PFSK-1 (cell line): ENCODE measurements around the gene MUSK.

Source experiments
- FOXP2 ChIP-seq: optimal IDR thresholded peaks from 2 replicates; pipeline ENCODE3; 2011; ENCODE audit warnings: borderline replicate concordance, control low read depth, inconsistent platforms; ENCODE audit not compliant: insufficient read depth; ENCODE audit errors: extremely low read length, extremely low read depth
- POLR2AphosphoS5 ChIP-seq: IDR thresholded peaks from 2 replicates; pipeline ENCODE4 v1.6.1; 2012; ENCODE audit warnings: low read depth, mild to moderate bottlenecking, control low read depth, low read length, moderate library complexity
- REST ChIP-seq, 2 experiments: IDR thresholded peaks; 2 replicates each; pipeline versions ENCODE4 v1.6.1 to v1.8.0; 2011 to 2012; ENCODE audit warnings: low read depth in 2 of 2, low read length in 2 of 2, control low read depth in 1 of 2, inconsistent platforms in 1 of 2, mild to moderate bottlenecking in 1 of 2, moderate library complexity in 1 of 2; ENCODE audit not compliant: insufficient read depth in 1 of 2
- SIN3A ChIP-seq: IDR thresholded peaks from 2 replicates; pipeline ENCODE4 v1.6.1; 2012; ENCODE audit warnings: mild to moderate bottlenecking, low read length, moderate library complexity, borderline replicate concordance; ENCODE audit not compliant: insufficient read depth
- TAF1 ChIP-seq: IDR thresholded peaks from 2 replicates; pipeline ENCODE4 v1.6.1; 2012; ENCODE audit warnings: low read length, control low read depth, borderline replicate concordance; ENCODE audit not compliant: insufficient read depth

Gene MUSK

GRCh38 chr9:110768886-110769285 lies 100.3 kb downstream of the MUSK start:
- no peak for TF ChIP-seq FOXP2
- TF ChIP-seq SIN3A = no peak
- TF ChIP-seq POLR2AphosphoS5 = no peak
- TF ChIP-seq TAF1 = no peak
- no peak for TF ChIP-seq REST (IDR thresholded peaks at IDR 0.05; ENCODE audit: insufficient read depth in 1 of 2, low read depth in 2 of 2, low read length in 2 of 2)

- TF ChIP-seq REST (IDR thresholded peaks at IDR 0.05; ENCODE audit: insufficient read depth in 1 of 2, low read depth in 2 of 2, low read length in 2 of 2) (no peak), FOXP2 (no peak), TAF1 (no peak), POLR2AphosphoS5 (no peak), SIN3A (no peak)
Observed at GRCh38 chr9:110769667-110770066, 101.1 kb downstream of the MUSK start.

- TF ChIP-seq SIN3A = no peak
- TF ChIP-seq POLR2AphosphoS5 = no peak
- TF ChIP-seq REST (IDR thresholded peaks at IDR 0.05; ENCODE audit: insufficient read depth in 1 of 2, low read depth in 2 of 2, low read length in 2 of 2) = no peak
- TF ChIP-seq TAF1 = no peak
- TF ChIP-seq FOXP2 = no peak
Observed at GRCh38 chr9:110775724-110776123, 107.1 kb downstream of the MUSK start.

- TF ChIP-seq SIN3A (no peak), POLR2AphosphoS5 (no peak), TAF1 (no peak), REST (IDR thresholded peaks at IDR 0.05; ENCODE audit: insufficient read depth in 1 of 2, low read depth in 2 of 2, low read length in 2 of 2) (no peak), FOXP2 (no peak)
Observed at GRCh38 chr9:110776221-110776620, 107.6 kb downstream of the MUSK start.
